ENCODE measurements around the gene CHD9. TPM values are rescaled to one million over a fixed set of nuclear protein-coding genes. Genes with fewer than 3 reads are reported as not detected.

Gene CHD9
- total RNA-seq, 1 experiment from 2014 or later: 18.9 TPM

DNA sequence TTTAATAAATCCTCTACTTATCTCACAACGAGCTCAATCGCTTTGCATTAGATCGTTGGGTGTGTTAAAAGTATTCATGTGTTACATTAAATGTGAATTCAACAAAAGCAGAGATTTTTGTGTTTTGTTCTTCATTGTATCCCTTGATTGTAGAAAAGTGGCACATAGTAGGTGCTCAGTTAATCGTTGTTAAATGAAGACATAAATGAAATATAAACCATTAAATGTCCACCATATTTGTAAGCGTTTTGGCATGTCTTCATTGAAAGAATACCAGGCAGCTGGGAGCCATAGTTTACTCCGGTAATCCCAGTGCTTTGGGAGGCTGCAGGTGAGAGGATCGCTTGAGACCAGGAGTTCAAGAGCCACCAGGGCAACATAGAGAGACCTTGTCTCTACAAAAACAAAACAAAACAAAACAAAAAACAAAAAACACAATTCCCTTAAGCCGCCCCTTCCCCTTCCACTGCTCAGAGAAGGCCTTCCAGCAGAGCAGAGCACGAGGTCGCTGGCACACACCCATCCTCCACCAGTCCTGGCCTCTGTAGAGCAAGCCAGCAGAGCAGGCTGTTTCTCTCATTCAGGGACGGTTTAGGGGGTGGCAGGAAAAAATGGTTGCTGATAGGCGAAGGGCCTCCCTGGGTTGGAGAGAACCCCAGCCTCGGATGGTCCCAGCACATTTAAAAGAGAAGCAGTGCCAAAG is 673 bp upstream of the CHD9 start:
- H3K4me2 ChIP-seq (ENCODE audit: low read length): peak overlapping the region; percentile 97
- ChIA-PET CTCF (interaction anchor here (0.7 to 2.9 kb wide), 10 partner anchors 11 to 456 kb away, joined by 3 to 24 read pairs (median 4); no protein-coding TSS in a partner anchor), POLR2A (interaction anchor here (0.9 kb wide), 1 partner anchor 229 kb away, joined by 3 read pairs; no protein-coding TSS in a partner anchor), RAD21 (ENCODE audit: low non-redundant PET in 1 of 2, low total read pairs in 2 of 2, uncharacterized antibody in 2 of 2, unreplicated experiment in 2 of 2) (interaction anchor here (1.0 to 1.2 kb wide), 3 partner anchors 153 to 229 kb away, joined by 3 to 6 read pairs (median 4); no protein-coding TSS in a partner anchor)
- peak overlapping the region; percentile 83 for H3K9ac ChIP-seq (ENCODE audit: low read length)
- TF ChIP-seq, protein P1, sequence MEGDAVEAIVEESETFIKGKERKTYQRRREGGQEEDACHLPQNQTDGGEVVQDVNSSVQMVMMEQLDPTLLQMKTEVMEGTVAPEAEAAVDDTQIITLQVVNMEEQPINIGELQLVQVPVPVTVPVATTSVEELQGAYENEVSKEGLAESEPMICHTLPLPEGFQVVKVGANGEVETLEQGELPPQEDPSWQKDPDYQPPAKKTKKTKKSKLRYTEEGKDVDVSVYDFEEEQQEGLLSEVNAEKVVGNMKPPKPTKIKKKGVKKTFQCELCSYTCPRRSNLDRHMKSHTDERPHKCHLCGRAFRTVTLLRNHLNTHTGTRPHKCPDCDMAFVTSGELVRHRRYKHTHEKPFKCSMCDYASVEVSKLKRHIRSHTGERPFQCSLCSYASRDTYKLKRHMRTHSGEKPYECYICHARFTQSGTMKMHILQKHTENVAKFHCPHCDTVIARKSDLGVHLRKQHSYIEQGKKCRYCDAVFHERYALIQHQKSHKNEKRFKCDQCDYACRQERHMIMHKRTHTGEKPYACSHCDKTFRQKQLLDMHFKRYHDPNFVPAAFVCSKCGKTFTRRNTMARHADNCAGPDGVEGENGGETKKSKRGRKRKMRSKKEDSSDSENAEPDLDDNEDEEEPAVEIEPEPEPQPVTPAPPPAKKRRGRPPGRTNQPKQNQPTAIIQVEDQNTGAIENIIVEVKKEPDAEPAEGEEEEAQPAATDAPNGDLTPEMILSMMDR (IDR thresholded peaks at IDR 0.05 in 2 of 3, conservative IDR thresholded peaks at IDR 0.05 in 1 of 3; ENCODE audit: borderline replicate concordance in 1 of 3, insufficient read depth in 1 of 3, low read depth in 2 of 3, low read length in 2 of 3): no peak
- TF ChIP-seq POLR2AphosphoS5 (IDR thresholded peaks at IDR 0.05; ENCODE audit: low read depth, low read length) (no peak), JUND (IDR thresholded peaks at IDR 0.05) (no peak), CEBPB (IDR thresholded peaks at IDR 0.05; ENCODE audit: low read depth) (no peak), SIN3A (IDR thresholded peaks at IDR 0.05; ENCODE audit: low read depth) (no peak), EZH2phosphoT487 (IDR thresholded peaks at IDR 0.05; ENCODE audit: borderline replicate concordance) (no peak), TCF7L2 (IDR thresholded peaks at IDR 0.05; ENCODE audit: borderline replicate concordance, extremely low read depth, insufficient read depth, insufficient read length) (no peak), CBX3 (IDR thresholded peaks at IDR 0.05; ENCODE audit: low read depth) (no peak), RAD21 (IDR thresholded peaks at IDR 0.05; ENCODE audit: low read depth) (no peak), ZNF274 (IDR thresholded peaks at IDR 0.05; ENCODE audit: low read depth, low read length) (no peak), SP1 (IDR thresholded peaks at IDR 0.05; ENCODE audit: low read depth) (no peak), ZFX (IDR thresholded peaks at IDR 0.05) (no peak), ELF1 (IDR thresholded peaks at IDR 0.05; ENCODE audit: borderline replicate concordance, low read depth) (no peak), EZH2 (IDR thresholded peaks at IDR 0.05) (no peak)
- TF ChIP-seq, protein P2, sequence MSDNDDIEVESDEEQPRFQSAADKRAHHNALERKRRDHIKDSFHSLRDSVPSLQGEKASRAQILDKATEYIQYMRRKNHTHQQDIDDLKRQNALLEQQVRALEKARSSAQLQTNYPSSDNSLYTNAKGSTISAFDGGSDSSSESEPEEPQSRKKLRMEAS (IDR thresholded peaks at IDR 0.05): no peak
- TF ChIP-seq, protein P3, sequence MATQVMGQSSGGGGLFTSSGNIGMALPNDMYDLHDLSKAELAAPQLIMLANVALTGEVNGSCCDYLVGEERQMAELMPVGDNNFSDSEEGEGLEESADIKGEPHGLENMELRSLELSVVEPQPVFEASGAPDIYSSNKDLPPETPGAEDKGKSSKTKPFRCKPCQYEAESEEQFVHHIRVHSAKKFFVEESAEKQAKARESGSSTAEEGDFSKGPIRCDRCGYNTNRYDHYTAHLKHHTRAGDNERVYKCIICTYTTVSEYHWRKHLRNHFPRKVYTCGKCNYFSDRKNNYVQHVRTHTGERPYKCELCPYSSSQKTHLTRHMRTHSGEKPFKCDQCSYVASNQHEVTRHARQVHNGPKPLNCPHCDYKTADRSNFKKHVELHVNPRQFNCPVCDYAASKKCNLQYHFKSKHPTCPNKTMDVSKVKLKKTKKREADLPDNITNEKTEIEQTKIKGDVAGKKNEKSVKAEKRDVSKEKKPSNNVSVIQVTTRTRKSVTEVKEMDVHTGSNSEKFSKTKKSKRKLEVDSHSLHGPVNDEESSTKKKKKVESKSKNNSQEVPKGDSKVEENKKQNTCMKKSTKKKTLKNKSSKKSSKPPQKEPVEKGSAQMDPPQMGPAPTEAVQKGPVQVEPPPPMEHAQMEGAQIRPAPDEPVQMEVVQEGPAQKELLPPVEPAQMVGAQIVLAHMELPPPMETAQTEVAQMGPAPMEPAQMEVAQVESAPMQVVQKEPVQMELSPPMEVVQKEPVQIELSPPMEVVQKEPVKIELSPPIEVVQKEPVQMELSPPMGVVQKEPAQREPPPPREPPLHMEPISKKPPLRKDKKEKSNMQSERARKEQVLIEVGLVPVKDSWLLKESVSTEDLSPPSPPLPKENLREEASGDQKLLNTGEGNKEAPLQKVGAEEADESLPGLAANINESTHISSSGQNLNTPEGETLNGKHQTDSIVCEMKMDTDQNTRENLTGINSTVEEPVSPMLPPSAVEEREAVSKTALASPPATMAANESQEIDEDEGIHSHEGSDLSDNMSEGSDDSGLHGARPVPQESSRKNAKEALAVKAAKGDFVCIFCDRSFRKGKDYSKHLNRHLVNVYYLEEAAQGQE (IDR thresholded peaks at IDR 0.05; ENCODE audit: low read depth): no peak
- TF ChIP-seq, protein P4, sequence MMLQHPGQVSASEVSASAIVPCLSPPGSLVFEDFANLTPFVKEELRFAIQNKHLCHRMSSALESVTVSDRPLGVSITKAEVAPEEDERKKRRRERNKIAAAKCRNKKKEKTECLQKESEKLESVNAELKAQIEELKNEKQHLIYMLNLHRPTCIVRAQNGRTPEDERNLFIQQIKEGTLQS (IDR thresholded peaks at IDR 0.05): no peak
- no peaks in the 10 kb centered on the region for H3K9me2 ChIP-seq (ENCODE audit: insufficient read depth)
- H3K4me3 ChIP-seq (replicated peaks in 1 of 2; ENCODE audit: low read depth in 1 of 2, low read length in 2 of 2): peak overlapping the region; percentile 79 to 87
- H3K9me3 ChIP-seq (ENCODE audit: control insufficient read depth in 1 of 2, insufficient read depth in 1 of 2, low read depth in 1 of 2, low read length in 2 of 2): no peaks in the 10 kb centered on the region
- H4K20me1 ChIP-seq (ENCODE audit: insufficient read depth): no peaks in the 10 kb centered on the region
- DNase-seq (ENCODE audit: low read depth, low spot score) (no peak), ATAC-seq (peak; percentile 21)
- H3K27me3 ChIP-seq (ENCODE audit: insufficient read depth, low read length): no peaks in the 10 kb centered on the region
- H3K27ac ChIP-seq (ENCODE audit: low read depth, low read length): peak overlapping the region; percentile 74
- intact Hi-C loops (cut with micrococcal nuclease): loop anchor here (2.0 to 5.0 kb wide), 5 partner anchors 45 to 448 kb away; partner anchors contain the start of gene AKTIP
- H3K4me1 ChIP-seq (ENCODE audit: control insufficient read depth in 1 of 2, insufficient read depth in 2 of 2, low read length in 2 of 2): peaks cover 13 to 45% of the 10 kb centered on the region in 2 experiments
- peak overlapping the region; percentile 6 for H2AFZ ChIP-seq (ENCODE audit: low read depth, low read length, poor library complexity, severe bottlenecking)
- no peaks in the 10 kb centered on the region; a peak in 1 of 4 replicates for H3K36me3 ChIP-seq (ENCODE audit: control insufficient read depth in 1 of 2, insufficient read depth in 2 of 2, low read length in 2 of 2)
- peaks cover 42% of the 10 kb centered on the region for H3K79me2 ChIP-seq (ENCODE audit: insufficient read depth, low read length)
- BruUV-seq (replicated peaks): TSS peak; percentile 39

Data from HCT116 (cell line).